Ovary (tissue), 3 donors: ENCODE data around the gene RCE1.

Experiments used
- EP300 ChIP-seq: sonication (generic); formaldehyde crosslinking; IDR thresholded peaks from one replicate; pipeline ENCODE4 v1.6.1; 2017; ENCODE audit warnings: antibody characterized with exemption
- TF ChIP-seq, protein P1 (sequence below), 3 donors: fragments of 450-650 bp in 2 of 3; fragments of 200-600 bp in 1 of 3; IDR thresholded peaks; one replicate each; pipeline versions ENCODE4 v1.5.1 to v1.8.0; 2016 to 2022; ENCODE audit warnings: antibody characterized with exemption in 3 of 3, mild to moderate bottlenecking in 1 of 3
- donor health status: DM: no; HTN: no; CAD: no.

DNA sequence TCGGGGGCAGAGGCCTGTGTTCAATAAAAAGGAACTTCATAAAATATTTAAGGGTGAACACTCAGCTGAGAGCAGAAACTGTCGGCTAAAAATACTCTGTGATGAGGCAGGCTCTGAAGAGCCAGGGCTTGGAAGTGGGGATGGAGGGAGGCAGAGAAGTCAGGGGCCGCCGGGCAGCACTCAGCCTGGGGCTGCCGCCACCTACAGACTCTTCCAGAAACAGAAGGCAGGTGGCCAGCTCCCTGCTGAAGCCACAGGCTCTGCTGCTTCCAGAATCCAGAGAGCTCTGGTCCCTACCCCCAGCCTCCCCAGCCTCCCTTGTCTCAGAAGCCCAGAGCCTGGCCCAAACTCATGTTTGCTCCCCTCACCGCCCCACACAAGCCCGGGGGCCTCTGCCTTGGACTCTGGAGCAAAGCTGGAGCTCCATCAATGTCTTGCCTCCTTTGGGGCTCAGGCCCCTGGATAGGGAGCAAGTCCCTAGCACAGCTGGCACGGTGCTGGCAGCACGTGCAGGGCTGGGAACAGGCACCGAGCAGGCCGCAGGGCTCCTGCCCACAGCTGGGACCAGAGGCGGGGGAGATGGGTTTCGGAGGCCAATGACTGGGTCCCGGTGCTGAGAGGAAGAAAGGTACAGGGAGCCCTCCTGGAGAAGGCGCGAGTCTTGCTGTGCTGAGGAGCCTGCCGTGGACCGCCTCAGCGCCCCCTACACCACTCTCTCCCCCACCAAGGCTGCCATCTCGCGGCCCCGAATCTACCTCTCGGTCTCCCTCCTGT is 21.9 kb downstream of the RCE1 start:
- TF ChIP-seq, protein P1, sequence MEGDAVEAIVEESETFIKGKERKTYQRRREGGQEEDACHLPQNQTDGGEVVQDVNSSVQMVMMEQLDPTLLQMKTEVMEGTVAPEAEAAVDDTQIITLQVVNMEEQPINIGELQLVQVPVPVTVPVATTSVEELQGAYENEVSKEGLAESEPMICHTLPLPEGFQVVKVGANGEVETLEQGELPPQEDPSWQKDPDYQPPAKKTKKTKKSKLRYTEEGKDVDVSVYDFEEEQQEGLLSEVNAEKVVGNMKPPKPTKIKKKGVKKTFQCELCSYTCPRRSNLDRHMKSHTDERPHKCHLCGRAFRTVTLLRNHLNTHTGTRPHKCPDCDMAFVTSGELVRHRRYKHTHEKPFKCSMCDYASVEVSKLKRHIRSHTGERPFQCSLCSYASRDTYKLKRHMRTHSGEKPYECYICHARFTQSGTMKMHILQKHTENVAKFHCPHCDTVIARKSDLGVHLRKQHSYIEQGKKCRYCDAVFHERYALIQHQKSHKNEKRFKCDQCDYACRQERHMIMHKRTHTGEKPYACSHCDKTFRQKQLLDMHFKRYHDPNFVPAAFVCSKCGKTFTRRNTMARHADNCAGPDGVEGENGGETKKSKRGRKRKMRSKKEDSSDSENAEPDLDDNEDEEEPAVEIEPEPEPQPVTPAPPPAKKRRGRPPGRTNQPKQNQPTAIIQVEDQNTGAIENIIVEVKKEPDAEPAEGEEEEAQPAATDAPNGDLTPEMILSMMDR (IDR thresholded peaks at IDR 0.05): no peak
- TF ChIP-seq EP300: no peak
